Keratinocyte (primary cell): ENCODE measurements around the gene ADSL. TPM values are rescaled to one million over a fixed set of nuclear protein-coding genes. Genes with fewer than 3 reads are reported as not detected.

Experiments used
- DNase-seq: peaks from one replicate; pipeline ENCODE4 v3.0.0-alpha.2; 2011; ENCODE audit warnings: low read depth, missing footprints, low spot score
- FAIRE-seq: peaks from 2 replicates; lab custom pipeline; 2011; peaks lifted over from hg19 to GRCh38; lab: Jason Lieb, UNC
- H2AFZ ChIP-seq: 2 replicates; pipeline ENCODE4 v1.6.0; 2012; ENCODE audit warnings: low read length, control low read depth, inconsistent platforms; ENCODE audit not compliant: control insufficient read depth
- H3K27ac ChIP-seq: 2 replicates; pipeline ENCODE4 v1.5.1; 2011; ENCODE audit warnings: low read length; ENCODE audit not compliant: control insufficient read depth, insufficient read depth
- H3K27me3 ChIP-seq: 3 replicates; pipeline ENCODE4 v1.6.0; 2011; ENCODE audit warnings: low read length; ENCODE audit not compliant: control insufficient read depth, insufficient read depth; ENCODE audit errors: extremely low read depth
- H3K36me3 ChIP-seq, 2 experiments: 2 replicates in 1 of 2; 3 replicates in 1 of 2; pipeline ENCODE4 v1.5.1; 2011; ENCODE audit warnings: low read length in 2 of 2, mild to moderate bottlenecking in 1 of 2; ENCODE audit not compliant: control insufficient read depth in 2 of 2, insufficient read depth in 2 of 2; ENCODE audit errors: extremely low read depth in 1 of 2
- H3K4me1 ChIP-seq: 3 replicates; pipeline ENCODE4 v1.5.1; 2011; ENCODE audit warnings: low read length; ENCODE audit not compliant: control insufficient read depth, insufficient read depth; ENCODE audit errors: extremely low read depth
- H3K4me2 ChIP-seq: 3 replicates; pipeline ENCODE4 v1.6.0; 2011; ENCODE audit warnings: low read depth, low read length; ENCODE audit not compliant: control insufficient read depth, insufficient read depth; ENCODE audit errors: extremely low read depth
- H3K4me3 ChIP-seq, 3 experiments: fragments of 200-600 bp in 1 of 3; sonication (generic) in 1 of 3; 2 replicates in 2 of 3; 3 replicates in 1 of 3; pipeline ENCODE4 v1.5.1; 2011 to 2016; ENCODE audit warnings: low read length in 3 of 3, mild to moderate bottlenecking in 3 of 3, control low read depth in 2 of 3, inconsistent platforms in 1 of 3, low read depth in 1 of 3, mixed read lengths in 1 of 3, mixed run types in 1 of 3, moderate library complexity in 1 of 3; ENCODE audit not compliant: control insufficient read depth in 2 of 3, insufficient read depth in 2 of 3; ENCODE audit errors: extremely low read depth in 1 of 3
- H3K79me2 ChIP-seq: 2 replicates; pipeline ENCODE4 v1.6.0; 2012; ENCODE audit warnings: low read length; ENCODE audit not compliant: control insufficient read depth, insufficient read depth
- H3K9ac ChIP-seq: 3 replicates; pipeline ENCODE4 v1.6.0; 2011; ENCODE audit warnings: low read length; ENCODE audit not compliant: control insufficient read depth, insufficient read depth; ENCODE audit errors: extremely low read depth
- H3K9me1 ChIP-seq: 3 replicates; pipeline ENCODE4 v1.6.0; 2011; ENCODE audit warnings: low read length; ENCODE audit not compliant: control insufficient read depth, insufficient read depth; ENCODE audit errors: extremely low read depth
- H3K9me3 ChIP-seq: 2 replicates; pipeline ENCODE4 v1.5.1; 2012; ENCODE audit warnings: low read depth, low read length; ENCODE audit not compliant: control insufficient read depth
- H4K20me1 ChIP-seq: 3 replicates; pipeline ENCODE4 v1.6.0; 2011; ENCODE audit warnings: low read length; ENCODE audit not compliant: control insufficient read depth, insufficient read depth; ENCODE audit errors: extremely low read depth
- EZH2 ChIP-seq: IDR thresholded peaks from one replicate; pipeline ENCODE4 v1.6.1; 2012; ENCODE audit warnings: inconsistent platforms, mild to moderate bottlenecking, low read length, moderate library complexity
- dilution Hi-C: fragments of 300-500 bp; cut with MboI; formaldehyde crosslinking; loops from one replicate; pipeline ENCODE4 v1.7.0; 2020; ENCODE audit warnings: low sequenced_read_pairs; ENCODE audit not compliant: extremely low pct_ligation_motif_present
- polyA plus RNA-seq, 5 experiments: library from polyadenylated mRNA; depleted of rRNA in 3 of 5; stranded (reverse) in 3 of 5; stranded (forward) in 1 of 5; unstranded in 1 of 5; fragments of >200 nt; gene quantifications; 1 replicate in 1 of 5; 2 replicates in 3 of 5; 3 replicates in 1 of 5; pipeline versions ENCODE4 v1.2.1 to v1.2.3, GENCODE V29; 2011 to 2012; ENCODE audit warnings: missing spikeins in 2 of 5, low read depth in 1 of 5, low replicate concordance in 1 of 5
- TF ChIP-seq, protein P1 (sequence below), 3 experiments: IDR thresholded peaks in 1 of 3; conservative IDR thresholded peaks in 1 of 3; optimal IDR thresholded peaks in 1 of 3; 2 replicates in 2 of 3; 3 replicates in 1 of 3; pipeline versions ENCODE3 to v1.5.1; 2011; ENCODE audit warnings: low read length in 3 of 3, mild to moderate bottlenecking in 3 of 3, moderate library complexity in 2 of 3, control low read depth in 1 of 3, inconsistent platforms in 1 of 3; ENCODE audit not compliant: insufficient read depth in 2 of 3; ENCODE audit errors: extremely low read depth in 1 of 3

Gene ADSL
- polyA plus RNA-seq, 1 donor (not counting 4 experiments of a cell fraction or from before 2014, with no cell fraction given), result 96.1 TPM

DNA sequence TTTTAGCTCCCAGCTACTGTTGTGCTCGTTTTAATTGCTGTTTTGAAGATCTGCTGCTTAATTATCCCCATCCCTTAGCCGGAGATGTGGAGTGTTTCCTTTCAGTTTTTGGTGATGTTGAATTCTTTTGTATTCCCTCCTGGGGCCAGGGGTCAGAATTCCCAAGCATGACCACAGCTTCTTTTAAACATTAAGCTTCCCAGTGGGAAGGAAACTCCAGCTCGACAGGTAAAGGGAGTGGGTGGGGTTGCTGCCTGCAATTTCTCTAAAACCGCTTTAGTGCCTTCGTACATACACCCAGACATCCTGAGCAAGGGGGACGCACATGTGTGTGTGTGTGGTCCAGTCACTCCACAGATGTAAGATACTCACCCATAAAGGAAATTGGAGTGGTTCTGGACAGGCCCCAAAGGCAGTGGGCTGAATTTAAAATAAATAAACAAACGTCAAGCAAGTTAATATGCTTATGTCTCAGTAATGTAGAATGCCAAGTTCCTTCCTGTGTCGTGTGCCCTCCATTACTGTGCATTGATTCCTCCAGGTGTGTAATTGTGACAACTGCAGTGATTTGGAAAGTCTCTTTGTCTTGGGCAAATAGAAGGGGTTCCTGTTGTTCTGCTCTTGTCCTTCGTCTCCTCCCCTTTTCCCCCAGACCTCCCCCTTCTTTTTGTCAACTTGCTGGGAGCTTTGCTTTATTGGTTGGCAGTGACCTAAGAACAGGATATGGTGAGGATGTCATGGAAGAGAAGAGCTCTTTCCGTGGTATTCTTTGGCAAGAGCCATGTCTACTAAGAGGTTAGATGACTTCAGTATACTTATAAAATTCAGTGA, 19.2 kb upstream of the ADSL start:
- Histone ChIP-seq H3K4me1 (no peaks in the 10 kb centered on the region), H2AFZ (no peak overlapping the region), H3K36me3 (peaks cover 2 to 8% of the 10 kb centered on the region in 2 experiments), H3K4me3 (no peak overlapping the region), H3K9me1 (no peaks in the 10 kb centered on the region), H3K4me2 (no peak overlapping the region), H3K9ac (no peak overlapping the region), H3K27me3 (no peaks in the 10 kb centered on the region), H3K9me3 (no peaks in the 10 kb centered on the region), H3K27ac (no peak overlapping the region), H4K20me1 (no peaks in the 10 kb centered on the region), H3K79me2 (no peaks in the 10 kb centered on the region)
- no peak for TF ChIP-seq EZH2
- TF ChIP-seq, protein P1, sequence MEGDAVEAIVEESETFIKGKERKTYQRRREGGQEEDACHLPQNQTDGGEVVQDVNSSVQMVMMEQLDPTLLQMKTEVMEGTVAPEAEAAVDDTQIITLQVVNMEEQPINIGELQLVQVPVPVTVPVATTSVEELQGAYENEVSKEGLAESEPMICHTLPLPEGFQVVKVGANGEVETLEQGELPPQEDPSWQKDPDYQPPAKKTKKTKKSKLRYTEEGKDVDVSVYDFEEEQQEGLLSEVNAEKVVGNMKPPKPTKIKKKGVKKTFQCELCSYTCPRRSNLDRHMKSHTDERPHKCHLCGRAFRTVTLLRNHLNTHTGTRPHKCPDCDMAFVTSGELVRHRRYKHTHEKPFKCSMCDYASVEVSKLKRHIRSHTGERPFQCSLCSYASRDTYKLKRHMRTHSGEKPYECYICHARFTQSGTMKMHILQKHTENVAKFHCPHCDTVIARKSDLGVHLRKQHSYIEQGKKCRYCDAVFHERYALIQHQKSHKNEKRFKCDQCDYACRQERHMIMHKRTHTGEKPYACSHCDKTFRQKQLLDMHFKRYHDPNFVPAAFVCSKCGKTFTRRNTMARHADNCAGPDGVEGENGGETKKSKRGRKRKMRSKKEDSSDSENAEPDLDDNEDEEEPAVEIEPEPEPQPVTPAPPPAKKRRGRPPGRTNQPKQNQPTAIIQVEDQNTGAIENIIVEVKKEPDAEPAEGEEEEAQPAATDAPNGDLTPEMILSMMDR (optimal IDR thresholded peaks at IDR 0.05 in 1 of 3, IDR thresholded peaks at IDR 0.05 in 1 of 3, conservative IDR thresholded peaks at IDR 0.05 in 1 of 3; ENCODE audit: extremely low read depth in 1 of 3, insufficient read depth in 2 of 3, low read length in 3 of 3), result no peak
- FAIRE-seq (no peak), DNase-seq (no peak)
- dilution Hi-C loops, result no loop called here

DNA sequence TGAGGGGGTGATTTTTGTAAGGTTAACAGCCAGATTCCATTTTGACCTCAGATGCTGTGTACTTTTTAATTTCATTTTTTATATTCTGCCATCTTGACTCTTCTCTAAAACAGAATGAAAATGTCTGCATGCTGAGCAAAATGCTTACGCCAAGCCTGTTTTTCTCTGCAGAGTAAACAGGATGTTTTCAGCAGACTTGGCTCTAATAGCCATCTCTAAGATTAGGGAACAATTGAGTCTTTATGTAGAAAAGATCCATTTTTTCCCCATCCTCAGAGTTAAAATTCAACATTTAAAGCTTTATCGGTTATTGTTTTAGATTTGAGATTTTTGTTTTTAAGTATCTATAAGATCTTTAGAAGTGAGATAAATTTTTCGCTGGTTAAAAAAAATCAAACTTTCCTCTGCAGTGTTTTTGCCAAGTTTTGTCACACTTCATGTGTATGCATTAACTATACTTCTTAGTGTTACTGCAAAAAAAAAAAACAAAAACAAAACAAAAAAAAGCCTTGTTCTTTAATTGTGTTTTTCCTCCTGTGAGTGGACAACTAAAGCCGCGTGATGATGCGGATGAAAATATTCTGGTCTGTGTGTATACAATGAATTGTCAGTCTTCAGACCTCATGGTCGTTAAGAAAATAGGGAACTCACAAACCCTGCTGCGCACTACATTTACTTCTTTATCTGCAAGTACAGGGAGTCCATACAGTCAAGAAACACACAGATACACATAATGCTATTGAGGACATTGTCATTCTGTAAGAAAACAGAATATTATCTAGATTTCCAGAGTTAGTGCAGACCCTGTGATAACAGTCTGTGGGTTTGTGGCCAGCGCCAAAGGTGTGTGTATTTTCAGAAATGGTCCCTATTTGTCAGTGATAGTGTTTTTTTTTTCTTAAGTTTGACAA, 17.5 kb upstream of the ADSL start:
- H3K36me3 ChIP-seq, result peaks cover 2 to 6% of the 10 kb centered on the region in 2 experiments
- H3K4me3 ChIP-seq, result no peak overlapping the region
- H3K27me3 ChIP-seq, result no peaks in the 10 kb centered on the region
- no peaks in the 10 kb centered on the region for H3K9me1 ChIP-seq
- no peak overlapping the region for H3K4me2 ChIP-seq
- dilution Hi-C loops, result no loop called here
- H3K9ac ChIP-seq, result no peak overlapping the region
- FAIRE-seq (no peak), DNase-seq (no peak)
- no peaks in the 10 kb centered on the region for H3K4me1 ChIP-seq
- H3K9me3 ChIP-seq, result no peaks in the 10 kb centered on the region
- no peaks in the 10 kb centered on the region for H4K20me1 ChIP-seq
- TF ChIP-seq, protein P1 (optimal IDR thresholded peaks at IDR 0.05 in 1 of 3, IDR thresholded peaks at IDR 0.05 in 1 of 3, conservative IDR thresholded peaks at IDR 0.05 in 1 of 3; ENCODE audit: extremely low read depth in 1 of 3, insufficient read depth in 2 of 3, low read length in 3 of 3), result no peak
- TF ChIP-seq EZH2, result no peak
- no peak overlapping the region for H3K27ac ChIP-seq
- H2AFZ ChIP-seq, result no peak overlapping the region
- H3K79me2 ChIP-seq, result no peaks in the 10 kb centered on the region
